Osteoblast (primary cell): ENCODE measurements around the gene MYB. TPM values are rescaled to one million over a fixed set of nuclear protein-coding genes. Genes with fewer than 3 reads are reported as not detected.

Source experiments
- DNase-seq: peaks from one replicate; pipeline ENCODE4 v3.0.0; 2011; ENCODE audit warnings: low spot score, mixed read lengths; ENCODE audit not compliant: insufficient read length; ENCODE audit errors: missing footprints
- H2AFZ ChIP-seq: 2 replicates; pipeline ENCODE4 v1.6.0; 2011; ENCODE audit warnings: mild to moderate bottlenecking, low read length
- H3K27ac ChIP-seq: 2 replicates; pipeline ENCODE4 v1.5.1; 2011; ENCODE audit warnings: mild to moderate bottlenecking, low read depth, low read length, moderate library complexity
- H3K27me3 ChIP-seq: 2 replicates; pipeline ENCODE4 v1.6.0; 2012; ENCODE audit warnings: mild to moderate bottlenecking, control low read depth, inconsistent platforms, low read length, moderate library complexity; ENCODE audit not compliant: insufficient read depth
- H3K36me3 ChIP-seq: 2 replicates; pipeline ENCODE4 v1.5.1; 2011; ENCODE audit warnings: mild to moderate bottlenecking, low read length, control low read depth, moderate library complexity; ENCODE audit not compliant: insufficient read depth
- H3K4me1 ChIP-seq: 2 replicates; pipeline ENCODE4 v1.5.1; 2011; ENCODE audit warnings: mild to moderate bottlenecking, low read length, control low read depth, moderate library complexity; ENCODE audit not compliant: insufficient read depth
- H3K4me2 ChIP-seq: 2 replicates; pipeline ENCODE4 v1.6.0; 2011; ENCODE audit warnings: mild to moderate bottlenecking, low read length; ENCODE audit not compliant: insufficient read depth
- H3K4me3 ChIP-seq: fragments of 200-600 bp; sonication (generic); 3 replicates; pipeline ENCODE4 v1.5.1; 2012; ENCODE audit warnings: mild to moderate bottlenecking, low read length, inconsistent platforms; ENCODE audit not compliant: insufficient read depth
- H3K79me2 ChIP-seq: 2 replicates; pipeline ENCODE4 v1.6.0; 2012; ENCODE audit warnings: mild to moderate bottlenecking, low read length, control low read depth, inconsistent platforms; ENCODE audit not compliant: insufficient read depth
- H3K9me3 ChIP-seq: 2 replicates; pipeline ENCODE4 v1.5.1; 2011; ENCODE audit warnings: low read depth, low read length, control low read depth
- H4K20me1 ChIP-seq: 2 replicates; pipeline ENCODE4 v1.6.0; 2012; ENCODE audit warnings: mild to moderate bottlenecking, low read length, control low read depth; ENCODE audit not compliant: insufficient read depth
- CTCF ChIP-seq: IDR thresholded peaks from 2 replicates; pipeline ENCODE4 v1.5.1; 2011; ENCODE audit warnings: mild to moderate bottlenecking, low read depth, low read length, moderate library complexity; ENCODE audit errors: extremely low read depth
- total RNA-seq: library from RNA; depleted of rRNA; stranded (reverse); fragments of >200 nt; gene quantifications from 2 replicates; pipeline ENCODE4 v1.2.3, GENCODE V29; 2012

Gene MYB
- total RNA-seq, 1 donor: 0.36 TPM

GRCh38 chr6:135225911-135226310 lies 44.8 kb downstream of the MYB start:
- H2AFZ ChIP-seq: no peak overlapping the region
- DNase-seq: no peak
- H3K79me2 ChIP-seq: no peaks in the 10 kb centered on the region
- no peak overlapping the region for H3K4me2 ChIP-seq
- H3K36me3 ChIP-seq: no peaks in the 10 kb centered on the region
- H4K20me1 ChIP-seq: no peaks in the 10 kb centered on the region
- no peaks in the 10 kb centered on the region for H3K27me3 ChIP-seq
- H3K9me3 ChIP-seq: no peaks in the 10 kb centered on the region
- TF ChIP-seq CTCF: no peak
- H3K27ac ChIP-seq: no peak overlapping the region
- no peak overlapping the region for H3K4me3 ChIP-seq
- peaks cover 6% of the 10 kb centered on the region for H3K4me1 ChIP-seq

- H4K20me1 ChIP-seq: no peaks in the 10 kb centered on the region
- DNase-seq: no peak
- H3K4me1 ChIP-seq: peaks cover 11% of the 10 kb centered on the region
- no peak for TF ChIP-seq CTCF
- no peaks in the 10 kb centered on the region for H3K36me3 ChIP-seq
- no peak overlapping the region for H3K27ac ChIP-seq
- H3K4me3 ChIP-seq: no peak overlapping the region
- H3K9me3 ChIP-seq: no peaks in the 10 kb centered on the region
- no peaks in the 10 kb centered on the region for H3K27me3 ChIP-seq
- H3K4me2 ChIP-seq: no peak overlapping the region
- no peaks in the 10 kb centered on the region for H3K79me2 ChIP-seq
- no peak overlapping the region for H2AFZ ChIP-seq
These were observed 45.4 kb downstream of the MYB start for GRCh38 chr6:135226537-135226936.

GRCh38 chr6:135227349-135227748 lies 46.2 kb downstream of the MYB start:
- no peak for TF ChIP-seq CTCF
- no peaks in the 10 kb centered on the region for H3K79me2 ChIP-seq
- H3K9me3 ChIP-seq: no peaks in the 10 kb centered on the region
- no peaks in the 10 kb centered on the region for H3K36me3 ChIP-seq
- peaks cover 13% of the 10 kb centered on the region for H3K4me1 ChIP-seq
- no peak for DNase-seq
- H4K20me1 ChIP-seq: no peaks in the 10 kb centered on the region
- H2AFZ ChIP-seq: no peak overlapping the region
- H3K4me2 ChIP-seq: no peak overlapping the region
- no peaks in the 10 kb centered on the region for H3K27me3 ChIP-seq
- H3K4me3 ChIP-seq: no peak overlapping the region
- H3K27ac ChIP-seq: no peak overlapping the region

GRCh38 chr6:135227758-135228157 lies 46.6 kb downstream of the MYB start:
- Histone ChIP-seq H3K27me3 (no peaks in the 10 kb centered on the region), H4K20me1 (no peaks in the 10 kb centered on the region), H3K79me2 (no peaks in the 10 kb centered on the region), H3K9me3 (no peaks in the 10 kb centered on the region), H3K4me3 (no peak overlapping the region), H3K27ac (no peak overlapping the region), H3K4me1 (peaks cover 13% of the 10 kb centered on the region), H3K4me2 (no peak overlapping the region), H3K36me3 (no peaks in the 10 kb centered on the region), H2AFZ (no peak overlapping the region)
- no peak for DNase-seq
- no peak for TF ChIP-seq CTCF
